MM.1S (cell line): Measurements from ENCODE around the gene SLC38A8.

ENCODE experiments used
- DNase-seq: peaks from one replicate; pipeline ENCODE4 v3.0.0-alpha.2; 2015
- H2AFZ ChIP-seq: fragments of 300-600 bp; sonication (generic); 2 replicates; pipeline ENCODE4 v1.6.0; 2016; ENCODE audit warnings: antibody characterized with exemption, low read length
- H3F3A ChIP-seq: fragments of 300-600 bp; sonication (generic); 2 replicates; pipeline ENCODE4 v1.6.1; 2016; ENCODE audit warnings: mild to moderate bottlenecking, antibody characterized with exemption, low read length, moderate library complexity, mixed read lengths; ENCODE audit not compliant: insufficient read depth
- H3K27ac ChIP-seq: fragments of 300-600 bp; sonication (generic); 2 replicates; pipeline ENCODE4 v1.5.1; 2016; ENCODE audit warnings: mild to moderate bottlenecking, low read length
- H3K27me3 ChIP-seq: fragments of 300-600 bp; sonication (generic); replicated peaks from 2 replicates; pipeline ENCODE4 v1.6.0; 2016; ENCODE audit warnings: low read length; ENCODE audit not compliant: insufficient read depth
- H3K36me3 ChIP-seq: fragments of 300-600 bp; sonication (generic); replicated peaks from 2 replicates; pipeline ENCODE4 v1.6.1; 2016; ENCODE audit warnings: mild to moderate bottlenecking, low read length, mixed read lengths; ENCODE audit not compliant: insufficient read depth
- H3K4me1 ChIP-seq: fragments of 300-600 bp; sonication (generic); 2 replicates; pipeline ENCODE4 v1.6.1; 2016; ENCODE audit warnings: low read length, mixed read lengths
- H3K4me2 ChIP-seq: fragments of 300-600 bp; sonication (generic); 2 replicates; pipeline ENCODE4 v1.6.0; 2016; ENCODE audit warnings: low read depth, low read length
- H3K4me3 ChIP-seq: fragments of 300-600 bp; sonication (generic); 2 replicates; pipeline ENCODE4 v1.5.1; 2016; ENCODE audit warnings: low read length, mixed read lengths
- H3K79me2 ChIP-seq: fragments of 300-600 bp; sonication (generic); 2 replicates; pipeline ENCODE4 v1.6.1; 2016; ENCODE audit warnings: mixed run types, low read length, mixed read lengths
- H3K9ac ChIP-seq: fragments of 300-600 bp; sonication (generic); 2 replicates; pipeline ENCODE4 v1.6.1; 2016; ENCODE audit warnings: low read length, mixed read lengths
- H3K9me2 ChIP-seq: fragments of 300-600 bp; sonication (generic); replicated peaks from 2 replicates; pipeline ENCODE4 v1.6.1; 2016; ENCODE audit warnings: mild to moderate bottlenecking, low read length, mixed read lengths; ENCODE audit not compliant: insufficient read depth
- H3K9me3 ChIP-seq: fragments of 300-600 bp; sonication (generic); replicated peaks from 2 replicates; pipeline ENCODE4 v1.6.1; 2016; ENCODE audit warnings: mild to moderate bottlenecking, low read length, mixed read lengths; ENCODE audit not compliant: insufficient read depth
- H4K20me1 ChIP-seq: fragments of 300-600 bp; sonication (generic); 2 replicates; pipeline ENCODE4 v1.6.1; 2016; ENCODE audit warnings: mild to moderate bottlenecking, low read length, moderate library complexity, mixed read lengths; ENCODE audit not compliant: insufficient read depth
- EZH2 ChIP-seq: fragments of 300-600 bp; sonication (generic); optimal IDR thresholded peaks from 2 replicates; pipeline ENCODE3; 2017; ENCODE audit warnings: low read depth, mild to moderate bottlenecking, antibody characterized with exemption, low read length, mixed read lengths
- EZH2phosphoT487 ChIP-seq: fragments of 300-600 bp; sonication (generic); IDR thresholded peaks from 2 replicates; pipeline ENCODE4 v1.6.1; 2018; ENCODE audit warnings: antibody characterized with exemption, low read length
- TF ChIP-seq, protein P1 (sequence below): fragments of 300-600 bp; sonication (generic); IDR thresholded peaks from 2 replicates; pipeline ENCODE4 v1.5.1; 2016; ENCODE audit warnings: antibody characterized with exemption, low read length, mixed read lengths

SLC38A8 gene

DNA sequence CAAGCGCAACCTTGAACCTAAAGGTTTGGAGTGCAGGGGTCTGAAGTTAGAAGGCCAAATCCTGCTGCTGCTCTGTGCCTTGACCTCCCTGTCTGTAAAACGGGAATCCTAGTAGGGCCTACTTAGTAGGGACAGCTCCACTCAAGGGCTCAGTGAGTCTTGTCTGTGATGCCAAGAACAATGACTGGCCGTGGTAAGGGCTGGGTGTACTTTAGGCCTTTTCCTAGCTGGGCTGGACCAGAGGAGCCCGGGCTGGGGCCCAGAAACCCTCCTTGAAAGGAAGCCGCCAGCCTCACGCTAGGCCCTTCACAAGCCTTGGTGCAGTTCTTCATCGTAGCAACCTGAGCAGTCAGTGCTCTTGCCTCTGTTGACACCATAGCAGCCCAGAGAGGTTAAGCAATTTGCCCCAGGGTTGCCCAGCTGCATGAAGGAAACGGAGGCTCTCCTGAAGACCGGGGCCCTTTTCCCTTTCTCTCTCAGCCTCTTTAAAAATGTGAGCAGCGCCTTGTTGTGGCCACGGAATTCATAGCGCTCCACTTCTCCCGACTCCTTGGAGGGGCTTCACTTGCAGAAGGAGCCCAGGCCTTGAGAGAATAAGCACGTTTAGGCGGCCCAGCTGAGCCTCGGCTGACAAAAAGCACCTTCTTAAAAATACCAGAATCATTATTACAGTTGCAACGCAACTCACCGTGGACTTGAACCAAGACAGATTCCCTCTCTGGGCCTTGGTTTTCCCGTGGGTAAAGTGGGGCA is 70.2 kb downstream of the SLC38A8 start:
- peaks cover 17% of the 10 kb centered on the region for H3K27me3 ChIP-seq
- H4K20me1 ChIP-seq: no peaks in the 10 kb centered on the region
- no peak for DNase-seq
- H3K9me2 ChIP-seq: no peaks in the 10 kb centered on the region
- H2AFZ ChIP-seq: no peak overlapping the region
- H3K79me2 ChIP-seq: no peaks in the 10 kb centered on the region
- no peaks in the 10 kb centered on the region for H3F3A ChIP-seq
- H3K27ac ChIP-seq: no peak overlapping the region
- no peak overlapping the region for H3K9ac ChIP-seq
- H3K4me2 ChIP-seq: no peak overlapping the region
- no peaks in the 10 kb centered on the region for H3K4me1 ChIP-seq
- no peaks in the 10 kb centered on the region for H3K9me3 ChIP-seq
- TF ChIP-seq EZH2phosphoT487 (no peak), EZH2 (no peak)
- TF ChIP-seq, protein P1, sequence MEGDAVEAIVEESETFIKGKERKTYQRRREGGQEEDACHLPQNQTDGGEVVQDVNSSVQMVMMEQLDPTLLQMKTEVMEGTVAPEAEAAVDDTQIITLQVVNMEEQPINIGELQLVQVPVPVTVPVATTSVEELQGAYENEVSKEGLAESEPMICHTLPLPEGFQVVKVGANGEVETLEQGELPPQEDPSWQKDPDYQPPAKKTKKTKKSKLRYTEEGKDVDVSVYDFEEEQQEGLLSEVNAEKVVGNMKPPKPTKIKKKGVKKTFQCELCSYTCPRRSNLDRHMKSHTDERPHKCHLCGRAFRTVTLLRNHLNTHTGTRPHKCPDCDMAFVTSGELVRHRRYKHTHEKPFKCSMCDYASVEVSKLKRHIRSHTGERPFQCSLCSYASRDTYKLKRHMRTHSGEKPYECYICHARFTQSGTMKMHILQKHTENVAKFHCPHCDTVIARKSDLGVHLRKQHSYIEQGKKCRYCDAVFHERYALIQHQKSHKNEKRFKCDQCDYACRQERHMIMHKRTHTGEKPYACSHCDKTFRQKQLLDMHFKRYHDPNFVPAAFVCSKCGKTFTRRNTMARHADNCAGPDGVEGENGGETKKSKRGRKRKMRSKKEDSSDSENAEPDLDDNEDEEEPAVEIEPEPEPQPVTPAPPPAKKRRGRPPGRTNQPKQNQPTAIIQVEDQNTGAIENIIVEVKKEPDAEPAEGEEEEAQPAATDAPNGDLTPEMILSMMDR: no peak
- H3K36me3 ChIP-seq: no peaks in the 10 kb centered on the region
- H3K4me3 ChIP-seq: no peak overlapping the region

DNA sequence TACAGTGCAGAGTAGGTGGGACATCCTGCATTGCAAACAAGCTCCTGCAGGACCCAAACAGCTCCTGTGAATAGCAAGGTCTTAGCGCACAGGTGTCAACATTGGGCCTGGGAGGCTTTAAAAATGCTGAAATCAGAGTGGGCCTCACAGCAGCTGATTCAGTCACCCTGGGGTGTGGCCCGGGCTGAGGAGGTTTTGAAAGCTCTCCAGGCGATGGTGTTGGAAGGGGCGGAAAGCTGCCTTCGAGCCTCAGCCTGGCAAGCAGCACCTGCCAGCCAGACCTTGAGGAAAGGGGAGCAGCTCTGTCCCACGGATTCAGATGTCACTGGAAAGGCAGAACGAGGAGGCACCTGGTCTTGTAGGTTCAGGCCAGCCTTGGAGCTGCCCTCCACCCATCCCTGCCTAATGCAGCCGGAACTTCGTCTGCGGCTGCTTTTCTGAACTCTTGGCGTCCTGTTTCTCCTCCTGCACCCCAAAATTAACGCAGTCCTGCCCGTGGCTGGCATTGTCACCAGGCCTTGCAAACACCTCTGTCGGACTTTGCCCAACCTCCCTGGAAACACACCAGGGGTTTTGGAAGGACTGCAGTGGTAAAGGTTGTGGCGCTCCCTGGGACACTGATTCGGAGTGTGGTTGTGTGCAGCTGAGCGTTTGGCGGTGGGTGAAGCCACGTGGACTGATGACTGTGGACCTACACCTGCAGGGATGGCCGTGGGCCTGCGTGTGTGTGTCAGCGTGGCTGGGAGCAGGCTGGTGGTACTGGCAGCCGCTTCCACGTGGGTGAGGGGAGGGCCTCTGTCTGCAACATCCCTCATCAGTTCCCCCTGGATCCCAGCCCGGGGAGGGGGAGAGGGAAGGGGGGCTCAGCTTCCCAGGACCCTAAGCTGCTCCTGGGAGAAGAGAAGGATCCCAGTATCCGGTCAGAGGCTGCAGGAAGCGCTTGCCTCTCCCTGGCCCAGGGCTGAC is 71.1 kb downstream of the SLC38A8 start:
- no peak overlapping the region for H3K4me3 ChIP-seq
- no peaks in the 10 kb centered on the region for H3F3A ChIP-seq

DNA sequence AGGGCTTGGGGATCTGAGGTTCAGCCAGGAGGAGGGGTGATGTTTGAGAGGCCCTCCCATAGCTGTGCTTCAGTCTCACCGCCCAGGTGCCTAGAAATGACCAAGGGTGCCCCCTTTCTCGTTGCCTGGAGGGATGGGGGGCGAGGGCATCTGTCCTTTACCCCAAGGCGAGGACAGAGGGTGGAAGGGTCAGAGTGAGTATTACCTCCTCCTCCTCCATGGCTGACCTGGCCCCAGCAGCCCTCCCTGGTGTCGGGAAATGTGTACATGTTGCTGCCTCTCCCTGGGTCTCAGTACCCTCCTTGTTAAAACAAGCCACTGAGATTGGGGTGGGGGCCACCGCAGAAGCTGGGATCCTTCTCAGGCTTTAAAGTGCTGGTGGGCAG is 72.2 kb downstream of the SLC38A8 start:
- TF ChIP-seq EZH2phosphoT487: no peak
- TF ChIP-seq, protein P1: no peak
- no peak for TF ChIP-seq EZH2
- Histone ChIP-seq H2AFZ (no peak overlapping the region), H3K27ac (no peak overlapping the region), H3K9ac (no peak overlapping the region), H3K4me1 (no peaks in the 10 kb centered on the region), H3K36me3 (no peaks in the 10 kb centered on the region), H3K4me2 (no peak overlapping the region), H3K27me3 (peaks cover 17% of the 10 kb centered on the region), H4K20me1 (no peaks in the 10 kb centered on the region), H3F3A (no peaks in the 10 kb centered on the region), H3K4me3 (no peak overlapping the region), H3K9me2 (no peaks in the 10 kb centered on the region), H3K9me3 (no peaks in the 10 kb centered on the region), H3K79me2 (no peaks in the 10 kb centered on the region)
- DNase-seq: no peak

More for the DNA sequence above, 71.1 kb downstream of the SLC38A8 start:
- DNase-seq: no peak
- Histone ChIP-seq H3K4me1 (no peaks in the 10 kb centered on the region), H3K27me3 (peaks cover 17% of the 10 kb centered on the region), H4K20me1 (no peaks in the 10 kb centered on the region), H3K27ac (no peak overlapping the region), H3K9ac (no peak overlapping the region), H3K36me3 (no peaks in the 10 kb centered on the region), H3K9me2 (no peaks in the 10 kb centered on the region), H3K9me3 (no peaks in the 10 kb centered on the region), H2AFZ (no peak overlapping the region), H3K79me2 (no peaks in the 10 kb centered on the region), H3K4me2 (no peak overlapping the region)
- TF ChIP-seq, protein P1: no peak
- TF ChIP-seq EZH2phosphoT487: no peak
- TF ChIP-seq EZH2: no peak
